ENCODE data around the gene SLC13A5.

DNA sequence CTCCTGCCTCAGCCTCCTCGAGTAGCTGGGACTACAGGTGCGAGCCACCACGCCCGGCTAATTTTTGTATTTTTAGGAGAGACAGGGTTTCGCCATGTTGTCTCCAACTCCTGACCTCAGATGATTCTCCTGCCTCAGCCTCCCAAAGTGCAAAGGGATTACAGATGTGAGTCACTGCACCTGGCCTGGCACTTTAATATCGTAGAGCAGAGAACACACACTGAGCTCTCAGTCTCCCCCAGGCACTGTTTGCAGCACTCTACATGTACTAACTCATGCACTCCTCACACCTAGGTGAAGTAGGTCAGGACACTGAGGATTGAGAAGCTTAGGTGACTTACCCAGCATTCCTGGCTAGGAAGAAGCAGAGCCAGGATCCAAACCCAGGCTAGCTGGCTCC lies 46.6 kb downstream of the SLC13A5 start:
- TF ChIP-seq POLR2A (IDR thresholded peaks at IDR 0.05) (no peak), EP300 (IDR thresholded peaks at IDR 0.05) (no peak), POLR2AphosphoS5 (IDR thresholded peaks at IDR 0.05) (no peak)
- TF ChIP-seq, protein P1, sequence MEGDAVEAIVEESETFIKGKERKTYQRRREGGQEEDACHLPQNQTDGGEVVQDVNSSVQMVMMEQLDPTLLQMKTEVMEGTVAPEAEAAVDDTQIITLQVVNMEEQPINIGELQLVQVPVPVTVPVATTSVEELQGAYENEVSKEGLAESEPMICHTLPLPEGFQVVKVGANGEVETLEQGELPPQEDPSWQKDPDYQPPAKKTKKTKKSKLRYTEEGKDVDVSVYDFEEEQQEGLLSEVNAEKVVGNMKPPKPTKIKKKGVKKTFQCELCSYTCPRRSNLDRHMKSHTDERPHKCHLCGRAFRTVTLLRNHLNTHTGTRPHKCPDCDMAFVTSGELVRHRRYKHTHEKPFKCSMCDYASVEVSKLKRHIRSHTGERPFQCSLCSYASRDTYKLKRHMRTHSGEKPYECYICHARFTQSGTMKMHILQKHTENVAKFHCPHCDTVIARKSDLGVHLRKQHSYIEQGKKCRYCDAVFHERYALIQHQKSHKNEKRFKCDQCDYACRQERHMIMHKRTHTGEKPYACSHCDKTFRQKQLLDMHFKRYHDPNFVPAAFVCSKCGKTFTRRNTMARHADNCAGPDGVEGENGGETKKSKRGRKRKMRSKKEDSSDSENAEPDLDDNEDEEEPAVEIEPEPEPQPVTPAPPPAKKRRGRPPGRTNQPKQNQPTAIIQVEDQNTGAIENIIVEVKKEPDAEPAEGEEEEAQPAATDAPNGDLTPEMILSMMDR (IDR thresholded peaks at IDR 0.05), result no peak
